Endodermal cell (in vitro differentiated cells): Measurements from ENCODE around the gene FOXI1. TPM values are rescaled to one million over a fixed set of nuclear protein-coding genes. Genes with fewer than 3 reads are reported as not detected.

Experiments used
- DNase-seq: peaks from one replicate; pipeline ENCODE4 v3.0.0-alpha.2; 2017
- H3K27ac ChIP-seq: 2 replicates; pipeline ENCODE4 v1.5.1; 2013; ENCODE audit warnings: mild to moderate bottlenecking, low read depth, low read length, moderate library complexity
- H3K27me3 ChIP-seq: 2 replicates; pipeline ENCODE4 v1.6.1; 2013; ENCODE audit warnings: mild to moderate bottlenecking, low read length, moderate library complexity; ENCODE audit not compliant: insufficient read depth, control insufficient read depth, poor library complexity, severe bottlenecking
- H3K36me3 ChIP-seq: 2 replicates; pipeline ENCODE4 v1.7.0; 2013; ENCODE audit warnings: mild to moderate bottlenecking, low read length, moderate library complexity; ENCODE audit not compliant: control insufficient read depth, insufficient read depth
- H3K4me1 ChIP-seq: one replicate; pipeline ENCODE4 v1.7.0; 2013; ENCODE audit warnings: low read length; ENCODE audit not compliant: control insufficient read depth, insufficient read depth
- H3K4me3 ChIP-seq: 2 replicates; pipeline ENCODE4 v1.5.1; 2013; ENCODE audit warnings: mild to moderate bottlenecking, low read length, moderate library complexity
- H3K9ac ChIP-seq: 2 replicates; pipeline ENCODE4 v1.6.1; 2013; ENCODE audit warnings: mild to moderate bottlenecking, low read length, moderate library complexity; ENCODE audit not compliant: poor library complexity, severe bottlenecking; ENCODE audit errors: extremely low read depth
- H3K9me3 ChIP-seq: 2 replicates; pipeline ENCODE4 v1.6.1; 2013; ENCODE audit warnings: mild to moderate bottlenecking, low read length, moderate library complexity; ENCODE audit not compliant: control insufficient read depth
- H3K27ac Mint-ChIP-seq: 2 replicates; pipeline ENCODE4 v1.8.0; 2020; ENCODE audit warnings: mixed read lengths
- H3K27me3 Mint-ChIP-seq: 2 replicates; pipeline ENCODE4 v1.8.0; 2021; ENCODE audit warnings: mild to moderate bottlenecking, mixed read lengths; ENCODE audit not compliant: insufficient read depth
- H3K36me3 Mint-ChIP-seq: 2 replicates; pipeline ENCODE4 v1.8.0; 2020; ENCODE audit warnings: low read depth, mixed read lengths
- H3K4me1 Mint-ChIP-seq: 2 replicates; pipeline ENCODE4 v1.8.0; 2020; ENCODE audit warnings: mixed read lengths
- H3K4me3 Mint-ChIP-seq: 2 replicates; pipeline ENCODE4 v1.8.0; 2020; ENCODE audit warnings: mild to moderate bottlenecking, moderate library complexity, mixed read lengths
- H3K9me3 Mint-ChIP-seq: 2 replicates; pipeline ENCODE4 v1.8.0; 2020; ENCODE audit warnings: mild to moderate bottlenecking, mixed read lengths
- CTCF ChIP-seq: fragments of 200-600 bp; sonication (generic); conservative IDR thresholded peaks from 2 replicates; pipeline ENCODE4 v1.5.0; 2021; ENCODE audit warnings: antibody characterized with exemption, mild to moderate bottlenecking
- WGBS, 2 experiments: methylation state at CpG; one replicate each; pipeline versions ENCODE4 v1.1.5 to v1.1.7; 2013; ENCODE audit warnings: missing lambda C conversion rate in 2 of 2, mixed read lengths in 1 of 2; ENCODE audit not compliant: insufficient coverage in 1 of 2, insufficient read length in 1 of 2; 5-methylcytosine and 5-hydroxymethylcytosine counted together
- total RNA-seq, 2 donors: library from RNA; stranded (reverse); fragmentation: NEBNext Ultra II Directional in 1 of 2; extraction: Animal tissue kit (Norgen Biotek cat#: 25700) in 1 of 2; gene quantifications; 2 replicates in 1 of 2; 3 replicates in 1 of 2; pipeline ENCODE4 v1.2.1, GENCODE V29; 2021

The FOXI1 gene
- total RNA-seq, 2 donors from 2014 or later, result 0.44 to 3.5 TPM

GRCh38 chr5:170075696-170076095 lies 30.0 kb upstream of the FOXI1 start:
- H3K4me1 ChIP-seq, result no peaks in the 10 kb centered on the region
- no peak overlapping the region for H3K9ac ChIP-seq
- Mint-ChIP-seq H3K36me3 (no peaks in the 10 kb centered on the region), H3K9me3 (no peaks in the 10 kb centered on the region), H3K4me1 (no peaks in the 10 kb centered on the region), H3K27me3 (peaks cover 9% of the 10 kb centered on the region), H3K4me3 (no peak overlapping the region), H3K27ac (no peak overlapping the region)
- H3K9me3 ChIP-seq, result no peaks in the 10 kb centered on the region
- WGBS, 2 experiments, result 91 to 97% methylated on average over 7 of the region's 7 CpGs
- no peaks in the 10 kb centered on the region for H3K27me3 ChIP-seq
- no peak overlapping the region for H3K4me3 ChIP-seq
- no peak overlapping the region for H3K27ac ChIP-seq
- H3K36me3 ChIP-seq, result no peaks in the 10 kb centered on the region
- DNase-seq, result peak; percentile 31
- TF ChIP-seq CTCF, result no peak

DNA sequence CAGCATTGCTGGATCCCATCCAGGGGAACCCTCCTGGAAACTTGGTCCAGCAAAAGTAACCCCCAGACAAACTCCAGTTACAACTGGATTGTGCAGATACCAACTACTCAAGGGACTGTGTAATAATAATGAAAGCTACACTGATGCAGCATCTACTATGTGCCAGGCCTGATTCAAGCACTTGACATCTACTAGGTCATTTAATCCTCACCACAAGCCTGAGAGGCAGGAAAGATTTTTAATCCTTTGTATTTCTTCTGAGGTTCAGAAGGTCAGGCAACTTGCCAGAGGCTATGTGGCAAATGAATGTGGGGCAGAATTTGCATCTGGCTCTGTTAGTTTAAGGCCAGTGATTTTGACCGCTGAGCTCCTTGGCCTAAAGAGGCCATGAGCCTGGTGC lies 29.5 kb upstream of the FOXI1 start:
- no peaks in the 10 kb centered on the region for H3K27me3 ChIP-seq
- Mint-ChIP-seq H3K9me3 (no peaks in the 10 kb centered on the region), H3K27ac (no peak overlapping the region), H3K4me3 (no peak overlapping the region), H3K36me3 (no peaks in the 10 kb centered on the region), H3K27me3 (peaks cover 9% of the 10 kb centered on the region), H3K4me1 (no peaks in the 10 kb centered on the region)
- H3K4me3 ChIP-seq, result no peak overlapping the region
- H3K36me3 ChIP-seq, result no peaks in the 10 kb centered on the region
- H3K27ac ChIP-seq, result no peak overlapping the region
- no peak overlapping the region for H3K9ac ChIP-seq
- WGBS, 2 experiments, result 100% methylated on average over 1 of the region's 1 CpG
- TF ChIP-seq CTCF, result no peak
- DNase-seq, result peak; percentile 20
- no peaks in the 10 kb centered on the region for H3K9me3 ChIP-seq
- no peaks in the 10 kb centered on the region for H3K4me1 ChIP-seq

DNA sequence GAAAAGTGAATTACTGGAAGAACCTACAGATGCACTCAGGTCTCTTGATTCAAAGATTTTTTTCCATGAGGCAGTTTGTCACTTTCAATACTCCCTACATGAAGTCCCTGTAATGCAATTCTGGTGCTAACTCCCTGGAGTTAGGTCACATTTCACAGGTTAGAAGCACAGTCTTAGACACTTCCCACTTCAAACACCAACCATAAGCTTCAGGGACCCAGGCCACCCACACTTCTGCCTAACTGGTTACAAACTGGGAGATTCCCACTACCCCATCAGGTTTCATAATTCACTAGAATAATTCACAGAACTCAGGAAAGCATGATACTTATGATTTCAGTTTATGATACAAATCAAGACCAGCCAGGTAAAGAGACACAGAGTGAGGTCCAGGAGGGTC lies 29.0 kb upstream of the FOXI1 start:
- Histone ChIP-seq H3K9me3 (no peaks in the 10 kb centered on the region), H3K27ac (no peak overlapping the region), H3K4me1 (no peaks in the 10 kb centered on the region), H3K4me3 (no peak overlapping the region), H3K9ac (no peak overlapping the region), H3K36me3 (no peaks in the 10 kb centered on the region), H3K27me3 (no peaks in the 10 kb centered on the region)
- peaks cover 10% of the 10 kb centered on the region for H3K27me3 Mint-ChIP-seq
- no peak for DNase-seq
- H3K4me1 Mint-ChIP-seq, result no peaks in the 10 kb centered on the region
- no peak overlapping the region for H3K27ac Mint-ChIP-seq
- no peaks in the 10 kb centered on the region for H3K36me3 Mint-ChIP-seq
- no peak overlapping the region for H3K4me3 Mint-ChIP-seq
- no peak for TF ChIP-seq CTCF
- H3K9me3 Mint-ChIP-seq, result no peaks in the 10 kb centered on the region
